ENCODE data around the gene MGAT3. TPM values are rescaled to one million over a fixed set of nuclear protein-coding genes. Genes with fewer than 3 reads are reported as not detected.

Gene MGAT3
- total and polyA plus RNA-seq, 10 donors, result 1.3 to 14.4 (median 9.1) TPM

DNA sequence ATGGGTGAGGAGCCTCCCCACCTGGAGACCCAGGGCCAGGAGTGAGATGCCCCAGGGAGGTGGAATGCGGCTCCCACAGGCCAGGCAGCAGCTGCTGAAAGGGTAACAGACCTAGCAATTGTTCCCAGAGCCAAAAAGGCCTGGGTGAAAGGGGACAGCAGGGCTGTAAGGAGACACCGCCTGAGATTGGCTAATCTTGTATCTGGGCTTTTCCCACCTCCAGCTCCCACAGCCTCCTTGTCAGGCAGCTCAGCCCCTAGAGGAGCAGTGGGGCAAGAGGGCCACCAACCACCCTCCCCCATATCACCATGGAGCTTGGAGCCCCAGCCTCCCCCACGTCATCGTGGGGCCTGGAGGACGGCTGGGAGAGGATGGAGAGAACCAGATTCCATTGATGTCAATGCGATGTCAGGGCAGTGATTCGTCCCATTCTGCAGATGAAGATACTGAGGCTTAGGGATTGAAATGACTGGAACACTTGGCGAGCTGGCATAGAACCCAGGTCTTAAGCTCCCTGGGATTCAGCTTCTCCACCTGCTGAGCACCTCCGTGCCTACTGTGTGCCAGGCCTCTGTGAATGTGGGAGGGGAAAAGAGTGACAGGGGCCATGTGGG, 2.9 kb upstream of the MGAT3 start:
- no peak for DNase-seq
- no peak for TF ChIP-seq CTCF (IDR thresholded peaks at IDR 0.05 in 8 of 11, conservative IDR thresholded peaks at IDR 0.05 in 3 of 11)
- TF ChIP-seq POLR2A (IDR thresholded peaks at IDR 0.05), result no peak
- no peak for TF ChIP-seq POLR2AphosphoS5 (IDR thresholded peaks at IDR 0.05)
- 65 to 85% (median 74%) methylated on average over 9 of the region's 9 CpGs for WGBS, 5 donors
- H3K4me3 ChIP-seq, result no peak overlapping the region
- peaks cover 0 to 77% (median 46%) of the 10 kb centered on the region in 6 donors for H3K4me1 ChIP-seq
- no peaks in the 10 kb centered on the region for H3K36me3 ChIP-seq
- H3K27ac ChIP-seq, result peak overlapping the region in 5 of 8 donors; percentile 14 to 56 (median 44)
- H3K9me3 ChIP-seq, result no peaks in the 10 kb centered on the region
- H3K27me3 ChIP-seq (replicated peaks in 1 of 7), result peaks cover 0 to 32% (median 24%) of the 10 kb centered on the region in 7 donors
- intact Hi-C loops (cut with DNase I; ENCODE audit: low total_unique reads), result no loop called here

DNA sequence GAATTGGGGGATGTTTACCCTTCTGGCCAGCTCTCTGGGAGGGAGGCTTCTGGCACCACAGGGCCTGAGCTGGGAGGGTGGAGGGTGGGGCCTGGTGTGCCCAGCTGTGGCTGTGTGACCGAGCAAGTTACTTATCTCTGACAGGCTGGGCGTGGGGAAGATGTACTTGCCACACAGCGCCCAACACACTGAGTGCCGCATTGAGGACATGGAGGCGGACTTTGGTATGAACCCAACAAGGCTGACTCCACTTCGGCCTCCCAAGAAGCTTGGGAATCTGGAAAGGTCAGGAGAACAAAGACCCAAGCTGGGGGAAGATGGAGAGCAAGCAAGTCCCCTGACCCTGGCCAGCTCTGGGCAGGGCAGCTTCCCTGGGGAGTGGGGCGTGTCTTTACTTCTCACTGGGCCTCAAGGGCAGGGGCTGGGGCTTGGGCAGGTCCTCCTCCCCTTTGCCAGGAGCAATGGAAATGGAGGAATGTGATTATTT, 2.4 kb upstream of the MGAT3 start:
- no peaks in the 10 kb centered on the region for H3K9me3 ChIP-seq
- peak overlapping the region in 5 of 8 donors; percentile 14 to 56 (median 44) for H3K27ac ChIP-seq
- H3K4me3 ChIP-seq, result no peak overlapping the region
- H3K4me1 ChIP-seq, result peaks cover 0 to 72% (median 40%) of the 10 kb centered on the region in 6 donors
- 54 to 77% (median 64%) methylated on average over 7 of the region's 7 CpGs for WGBS, 5 donors
- TF ChIP-seq POLR2AphosphoS5 (IDR thresholded peaks at IDR 0.05), result no peak
- TF ChIP-seq CTCF (IDR thresholded peaks at IDR 0.05 in 8 of 11, conservative IDR thresholded peaks at IDR 0.05 in 3 of 11), result no peak
- TF ChIP-seq POLR2A (IDR thresholded peaks at IDR 0.05), result no peak
- intact Hi-C loops (cut with DNase I; ENCODE audit: low total_unique reads), result no loop called here
- no peak for DNase-seq
- no peaks in the 10 kb centered on the region for H3K36me3 ChIP-seq
- H3K27me3 ChIP-seq (replicated peaks in 1 of 7), result peaks cover 0 to 35% (median 24%) of the 10 kb centered on the region in 7 donors

DNA sequence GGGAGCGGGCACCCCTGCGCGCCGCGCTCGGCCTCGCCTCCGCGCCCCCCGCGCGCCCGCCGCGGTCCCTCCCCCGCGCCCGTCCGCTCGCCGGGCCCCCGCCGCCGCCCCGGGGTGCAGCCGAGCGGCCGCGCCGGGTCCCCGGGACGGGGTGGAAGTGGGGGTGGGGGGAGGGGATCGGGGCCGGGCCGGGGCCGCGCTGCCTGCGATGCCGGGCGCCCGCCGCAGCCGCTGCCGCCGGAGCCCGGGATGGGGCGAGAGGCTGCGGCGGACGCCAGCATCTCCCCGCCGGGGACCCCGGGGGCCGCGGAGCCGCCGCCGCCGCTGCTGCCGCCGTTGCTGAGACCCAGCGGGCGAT, 365 bp downstream of the MGAT3 start:
- Histone ChIP-seq H3K4me1 (peaks cover under 1 to 60% (median 33%) of the 10 kb centered on the region in 6 donors), H3K4me3 (peak overlapping the region; percentile 27 to 75 (median 38)), H3K36me3 (no peaks in the 10 kb centered on the region), H3K9me3 (no peaks in the 10 kb centered on the region), H3K27me3 (replicated peaks in 1 of 7) (peaks cover 0 to 41% (median 24%) of the 10 kb centered on the region in 7 donors), H3K27ac (peak overlapping the region in 6 of 8 donors; percentile 13 to 86 (median 74))
- TF ChIP-seq CTCF (IDR thresholded peaks at IDR 0.05 in 8 of 11, conservative IDR thresholded peaks at IDR 0.05 in 3 of 11) (no peak), POLR2A (IDR thresholded peaks at IDR 0.05) (no peak), POLR2AphosphoS5 (IDR thresholded peaks at IDR 0.05) (no peak)
- intact Hi-C loops (cut with DNase I; ENCODE audit: low total_unique reads), result no loop called here
- peak; percentile 69 for DNase-seq
- 0 to 1% (median 0%) methylated on average over 4 to 63 of the region's 63 CpGs; no CpG with 5 or more reads in 2 of the 5 donors for WGBS, 5 donors

All from spleen (tissue), 11 donors.